ENCODE data around the gene ENOX1. TPM values are rescaled to one million over a fixed set of nuclear protein-coding genes. Genes with fewer than 3 reads are reported as not detected.
A peak's percentile ranks its signal among the peaks of the same experiment; 100 is the strongest.

The ENOX1 gene
- total RNA-seq, 2 experiments from 2014 or later: 0.07 to 0.19 TPM

DNA sequence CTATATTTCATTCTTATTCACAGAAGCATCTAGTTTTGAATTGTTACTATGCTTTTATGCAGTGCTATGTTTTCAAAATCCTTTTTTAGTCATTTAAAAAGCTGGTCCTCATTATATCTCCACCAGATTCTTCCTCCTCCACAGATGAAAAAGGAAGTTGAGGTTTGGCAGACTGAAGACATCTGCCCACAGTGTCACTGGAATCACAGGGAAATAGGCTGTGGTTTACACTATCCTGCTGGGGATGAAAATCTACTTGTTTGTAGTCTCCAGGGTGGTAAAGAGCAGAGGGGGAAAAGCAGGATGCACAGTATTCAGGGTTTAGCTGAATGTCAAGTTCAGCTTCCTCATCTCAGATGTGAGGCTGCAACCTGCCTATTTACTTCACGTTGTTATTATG lies 412.2 kb downstream of the ENOX1 start:
- CTCF ChIA-PET: no interaction called here
- POLR2A ChIA-PET: no interaction called here
- Mint-ChIP-seq H3K27ac (no peak overlapping the region), H3K27me3 (peaks cover 20% of the 10 kb centered on the region), H3K36me3 (ENCODE audit: low read depth) (peaks cover 3% of the 10 kb centered on the region), H3K4me3 (no peak overlapping the region), H3K4me1 (peaks cover 8% of the 10 kb centered on the region), H3K9me3 (peaks cover 7% of the 10 kb centered on the region)
- no peak for DNase-seq

GRCh38 chr13:43373400-43373799 lies 413.4 kb downstream of the ENOX1 start:
- DNase-seq: no peak
- Mint-ChIP-seq H3K27me3 (peaks cover 11% of the 10 kb centered on the region), H3K36me3 (ENCODE audit: low read depth) (peaks cover 4% of the 10 kb centered on the region), H3K9me3 (no peaks in the 10 kb centered on the region), H3K27ac (no peak overlapping the region), H3K4me3 (no peak overlapping the region), H3K4me1 (peaks cover 19% of the 10 kb centered on the region)
- CTCF ChIA-PET: no interaction called here
- POLR2A ChIA-PET: no interaction called here

DNA sequence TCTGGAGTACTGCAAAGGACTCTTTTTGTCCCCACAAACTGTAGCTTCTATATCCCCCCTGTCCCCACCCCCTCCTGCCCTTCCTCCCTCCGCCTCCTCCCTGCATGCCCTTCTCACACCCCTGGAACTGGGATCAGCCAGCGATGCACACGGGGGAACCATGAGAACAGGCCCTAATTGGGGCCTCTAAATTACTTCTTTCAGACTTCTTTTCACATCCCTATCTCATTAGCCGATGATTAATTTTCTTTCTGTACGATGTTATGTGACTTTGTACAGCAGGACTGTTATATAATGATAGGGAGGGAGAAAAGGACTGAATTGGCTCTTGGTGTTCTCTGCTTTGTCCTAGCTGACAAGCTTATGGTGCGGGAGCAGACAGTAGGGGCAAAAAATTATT lies 415.9 kb downstream of the ENOX1 start:
- no peak overlapping the region for H3K4me3 Mint-ChIP-seq
- ChIA-PET CTCF (no interaction called here), POLR2A (no interaction called here)
- H3K27me3 Mint-ChIP-seq: peaks cover 2% of the 10 kb centered on the region
- no peak overlapping the region for H3K27ac Mint-ChIP-seq
- peaks cover 6% of the 10 kb centered on the region for H3K36me3 Mint-ChIP-seq (ENCODE audit: low read depth)
- no peaks in the 10 kb centered on the region for H3K9me3 Mint-ChIP-seq
- DNase-seq: no peak
- peaks cover 32% of the 10 kb centered on the region for H3K4me1 Mint-ChIP-seq

GRCh38 chr13:43369319-43369718 lies 417.5 kb downstream of the ENOX1 start:
- Mint-ChIP-seq H3K27me3 (peaks cover 2% of the 10 kb centered on the region), H3K36me3 (ENCODE audit: low read depth) (peaks cover 6% of the 10 kb centered on the region), H3K4me3 (no peak overlapping the region), H3K9me3 (no peaks in the 10 kb centered on the region), H3K27ac (peak overlapping the region; percentile 90), H3K4me1 (peaks cover 32% of the 10 kb centered on the region)
- ChIA-PET POLR2A (no interaction called here), CTCF (interaction anchor here (0.8 kb wide), 1 partner anchor 22 kb away, joined by 3 read pairs; no protein-coding TSS in a partner anchor)
- DNase-seq: no peak

DNA sequence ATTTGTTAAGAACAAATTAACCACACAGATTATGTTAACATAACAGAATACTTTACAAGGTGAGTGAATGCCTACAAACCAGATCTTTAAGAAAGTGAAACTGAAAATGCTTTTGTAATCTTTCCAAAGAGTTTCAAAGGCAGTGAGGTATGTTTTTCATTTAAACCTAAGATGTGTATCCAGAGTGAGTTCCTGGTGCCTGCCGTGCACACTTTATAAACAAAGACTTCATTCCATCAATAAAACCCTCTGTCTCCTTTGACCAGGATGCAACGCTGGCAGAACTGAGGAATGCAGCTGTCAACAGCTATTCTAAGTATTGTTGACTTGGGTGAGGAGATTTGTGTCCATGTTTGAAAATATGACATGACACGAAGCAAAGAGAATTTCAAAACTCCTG lies 418.8 kb downstream of the ENOX1 start:
- H3K27ac Mint-ChIP-seq: peak overlapping the region; percentile 90
- H3K9me3 Mint-ChIP-seq: no peaks in the 10 kb centered on the region
- H3K36me3 Mint-ChIP-seq (ENCODE audit: low read depth): peaks cover 6% of the 10 kb centered on the region
- POLR2A ChIA-PET: no interaction called here
- CTCF ChIA-PET: no interaction called here
- DNase-seq: no peak
- H3K4me1 Mint-ChIP-seq: peaks cover 32% of the 10 kb centered on the region
- H3K4me3 Mint-ChIP-seq: peak overlapping the region; percentile 51
- H3K27me3 Mint-ChIP-seq: peaks cover 2% of the 10 kb centered on the region

DNA sequence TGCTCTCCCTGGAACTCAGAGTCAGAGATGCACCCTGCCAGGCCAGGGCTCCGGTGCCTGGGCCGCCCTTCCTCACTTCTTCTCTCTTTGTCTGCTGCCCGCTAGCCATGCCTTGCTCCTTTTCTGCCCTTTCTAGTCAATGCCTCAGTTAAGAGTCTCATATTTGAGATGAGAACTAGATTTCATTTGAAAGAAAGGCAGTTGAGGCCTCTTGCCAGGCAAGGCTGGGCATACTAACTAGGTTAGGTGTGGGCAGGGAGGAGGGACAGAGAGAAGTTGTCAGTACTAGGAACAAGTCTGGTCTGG lies 421.8 kb downstream of the ENOX1 start:
- H3K27ac Mint-ChIP-seq: no peak overlapping the region
- H3K36me3 Mint-ChIP-seq (ENCODE audit: low read depth): peaks cover 4% of the 10 kb centered on the region
- H3K4me3 Mint-ChIP-seq: no peak overlapping the region
- DNase-seq: no peak
- no peaks in the 10 kb centered on the region for H3K9me3 Mint-ChIP-seq
- H3K27me3 Mint-ChIP-seq: no peaks in the 10 kb centered on the region
- POLR2A ChIA-PET: no interaction called here
- CTCF ChIA-PET: no interaction called here
- peaks cover 24% of the 10 kb centered on the region for H3K4me1 Mint-ChIP-seq

GRCh38 chr13:43364210-43365038 lies 422.3 kb downstream of the ENOX1 start:
- Mint-ChIP-seq H3K4me3 (no peak overlapping the region), H3K36me3 (ENCODE audit: low read depth) (peaks cover 4% of the 10 kb centered on the region), H3K27me3 (no peaks in the 10 kb centered on the region), H3K27ac (no peak overlapping the region), H3K4me1 (peaks cover 22% of the 10 kb centered on the region), H3K9me3 (no peaks in the 10 kb centered on the region)
- POLR2A ChIA-PET: no interaction called here
- DNase-seq: no peak
- CTCF ChIA-PET: no interaction called here

DNA sequence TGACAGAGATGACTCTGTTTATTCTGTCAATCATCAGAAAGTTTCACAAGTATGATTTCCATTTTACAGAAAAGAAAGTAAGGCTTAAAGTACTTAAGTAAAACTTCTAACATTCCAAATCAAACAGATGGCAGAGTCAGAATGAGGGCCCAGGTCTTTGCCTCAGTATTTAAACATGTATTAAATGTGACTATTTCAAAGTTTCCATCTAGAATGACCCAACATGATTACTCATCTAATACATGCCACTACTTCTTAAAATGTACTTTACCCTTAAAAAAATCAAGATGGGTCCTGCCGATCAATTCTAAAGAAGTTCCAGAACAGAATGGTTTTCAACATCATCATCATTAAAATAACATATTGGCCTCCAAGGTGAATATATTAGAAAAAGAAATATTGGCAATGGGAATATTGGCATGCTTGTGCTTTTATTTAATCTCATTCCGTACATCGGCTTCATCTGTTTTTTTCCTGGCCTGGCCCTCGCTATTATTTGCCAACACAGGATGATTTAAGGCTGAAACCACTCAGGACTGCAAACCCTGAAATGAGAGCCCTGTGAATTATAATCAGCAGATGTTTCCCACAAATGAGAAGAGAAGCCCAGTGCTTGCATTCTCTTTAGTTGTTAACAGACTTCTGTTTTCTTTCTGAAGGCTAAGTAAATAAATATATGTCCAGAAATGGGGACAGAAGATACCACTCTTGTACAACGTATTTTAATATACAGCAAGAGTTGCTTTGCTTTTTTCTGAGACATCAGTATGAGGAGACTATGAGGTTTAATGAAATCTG lies 423.4 kb downstream of the ENOX1 start:
- ChIA-PET CTCF (no interaction called here), POLR2A (no interaction called here)
- no peak for DNase-seq
- Mint-ChIP-seq H3K36me3 (ENCODE audit: low read depth) (peaks cover 2% of the 10 kb centered on the region), H3K4me3 (no peak overlapping the region), H3K4me1 (peaks cover 13% of the 10 kb centered on the region), H3K27me3 (no peaks in the 10 kb centered on the region), H3K27ac (no peak overlapping the region), H3K9me3 (no peaks in the 10 kb centered on the region)

GRCh38 chr13:43362556-43362955 lies 424.2 kb downstream of the ENOX1 start:
- no peak overlapping the region for H3K4me3 Mint-ChIP-seq
- H3K27ac Mint-ChIP-seq: no peak overlapping the region
- H3K4me1 Mint-ChIP-seq: peaks cover 8% of the 10 kb centered on the region
- no peaks in the 10 kb centered on the region for H3K9me3 Mint-ChIP-seq
- no peaks in the 10 kb centered on the region for H3K36me3 Mint-ChIP-seq (ENCODE audit: low read depth)
- ChIA-PET CTCF (no interaction called here), POLR2A (no interaction called here)
- no peaks in the 10 kb centered on the region for H3K27me3 Mint-ChIP-seq
- DNase-seq: no peak

DNA sequence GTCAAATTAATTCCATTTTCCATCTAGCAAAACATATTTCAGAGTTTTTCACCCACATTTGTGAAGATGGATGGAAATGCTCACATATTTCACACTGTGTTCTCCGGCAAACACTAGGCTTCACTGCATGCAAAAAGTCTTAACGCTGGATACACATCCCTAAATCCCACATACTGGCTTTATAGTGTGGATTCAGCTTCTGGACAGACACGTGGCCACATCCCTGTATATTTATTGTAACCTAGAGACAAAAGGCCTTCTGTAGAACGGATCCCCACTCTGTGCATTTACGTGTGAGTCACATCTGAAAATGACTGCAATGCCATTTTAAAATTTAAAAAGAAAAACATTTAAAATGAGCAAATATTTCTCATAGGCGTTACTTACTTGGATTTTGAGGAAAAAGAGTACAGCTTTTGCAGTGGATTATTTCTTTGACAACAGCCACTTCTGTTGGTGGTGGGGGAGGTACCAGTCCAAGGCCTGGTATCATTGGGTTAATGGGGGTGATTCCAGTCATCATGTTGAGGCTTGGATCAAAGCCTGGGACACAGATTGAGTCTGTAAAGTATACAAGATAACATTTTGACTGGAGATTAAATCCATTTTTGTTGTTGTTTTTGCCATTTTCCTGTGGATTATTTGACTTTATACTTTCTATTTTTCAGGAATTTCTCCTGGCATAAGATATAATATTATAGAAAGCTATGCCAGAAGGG lies 425.7 kb downstream of the ENOX1 start:
- Mint-ChIP-seq H3K4me1 (peaks cover 13% of the 10 kb centered on the region), H3K27ac (no peak overlapping the region), H3K4me3 (no peak overlapping the region), H3K9me3 (no peaks in the 10 kb centered on the region), H3K27me3 (no peaks in the 10 kb centered on the region), H3K36me3 (ENCODE audit: low read depth) (no peaks in the 10 kb centered on the region)
- no peak for DNase-seq
- POLR2A ChIA-PET: no interaction called here
- CTCF ChIA-PET: no interaction called here

GRCh38 chr13:43360171-43360570 lies 426.6 kb downstream of the ENOX1 start:
- CTCF ChIA-PET: no interaction called here
- no peaks in the 10 kb centered on the region for H3K36me3 Mint-ChIP-seq (ENCODE audit: low read depth)
- peaks cover 13% of the 10 kb centered on the region for H3K4me1 Mint-ChIP-seq
- H3K27me3 Mint-ChIP-seq: no peaks in the 10 kb centered on the region
- no peak overlapping the region for H3K27ac Mint-ChIP-seq
- POLR2A ChIA-PET: no interaction called here
- no peaks in the 10 kb centered on the region for H3K9me3 Mint-ChIP-seq
- DNase-seq: no peak
- H3K4me3 Mint-ChIP-seq: no peak overlapping the region

DNA sequence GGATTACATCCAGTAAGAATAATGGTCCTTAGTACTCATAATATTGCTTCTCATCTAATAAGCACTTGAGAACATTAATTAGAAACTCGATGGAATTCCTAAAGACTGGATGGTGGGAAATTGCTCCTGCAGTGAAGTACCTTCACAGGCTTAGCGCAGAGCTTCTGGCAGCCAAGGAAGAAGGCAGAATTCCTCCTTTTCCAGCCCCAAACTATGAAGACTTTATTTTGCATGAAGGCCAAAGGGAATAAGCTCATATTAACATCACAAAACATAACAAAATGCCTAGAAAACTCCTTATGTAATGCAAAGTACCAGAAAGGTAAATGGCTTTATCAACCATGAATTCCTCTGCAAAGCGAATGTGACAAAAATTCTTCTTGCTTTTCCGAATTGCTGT lies 427.2 kb downstream of the ENOX1 start:
- Mint-ChIP-seq H3K4me1 (peaks cover 13% of the 10 kb centered on the region), H3K27ac (no peak overlapping the region), H3K9me3 (no peaks in the 10 kb centered on the region), H3K36me3 (ENCODE audit: low read depth) (no peaks in the 10 kb centered on the region), H3K4me3 (no peak overlapping the region), H3K27me3 (no peaks in the 10 kb centered on the region)
- DNase-seq: no peak
- ChIA-PET CTCF (no interaction called here), POLR2A (no interaction called here)

DNA sequence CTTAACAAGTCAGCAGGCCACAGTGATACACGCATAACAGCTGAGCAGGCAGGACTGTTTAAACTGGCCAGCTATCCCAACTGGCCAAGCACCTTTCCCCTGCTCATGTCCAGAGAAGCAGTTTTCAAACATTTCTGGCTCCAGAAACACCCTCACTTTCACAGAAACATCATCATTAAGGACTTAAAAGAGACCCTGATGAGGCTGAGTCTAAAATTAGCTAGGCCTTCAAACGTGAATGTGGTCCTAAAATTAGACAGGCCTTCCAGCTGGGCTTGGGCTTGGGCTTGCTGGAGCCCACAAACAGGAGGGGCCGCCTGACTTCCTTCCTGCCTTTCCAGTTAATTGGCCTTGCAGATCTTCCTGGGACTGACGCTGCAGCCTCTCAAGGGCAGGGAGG lies 429.2 kb downstream of the ENOX1 start:
- ChIA-PET CTCF (no interaction called here), POLR2A (no interaction called here)
- H3K4me3 Mint-ChIP-seq: no peak overlapping the region
- peaks cover 13% of the 10 kb centered on the region for H3K4me1 Mint-ChIP-seq
- no peak for DNase-seq
- no peaks in the 10 kb centered on the region for H3K36me3 Mint-ChIP-seq (ENCODE audit: low read depth)
- H3K9me3 Mint-ChIP-seq: no peaks in the 10 kb centered on the region
- no peak overlapping the region for H3K27ac Mint-ChIP-seq
- H3K27me3 Mint-ChIP-seq: no peaks in the 10 kb centered on the region
